GM12891 (cell line): ENCODE data around the gene SNTG2.

Experiments
- POLR2A ChIP-seq: IDR thresholded peaks from 2 replicates; pipeline ENCODE4 v1.6.1; 2011; ENCODE audit warnings: low read depth, low read length, control low read depth
- POLR2AphosphoS5 ChIP-seq: IDR thresholded peaks from 2 replicates; pipeline ENCODE4 v1.6.1; 2011; ENCODE audit warnings: low read depth, low read length, control low read depth
- POU2F2 ChIP-seq: IDR thresholded peaks from 2 replicates; pipeline ENCODE4 v1.6.1; 2011; ENCODE audit warnings: low read depth, mild to moderate bottlenecking, control low read depth, low read length, moderate library complexity

DNA sequence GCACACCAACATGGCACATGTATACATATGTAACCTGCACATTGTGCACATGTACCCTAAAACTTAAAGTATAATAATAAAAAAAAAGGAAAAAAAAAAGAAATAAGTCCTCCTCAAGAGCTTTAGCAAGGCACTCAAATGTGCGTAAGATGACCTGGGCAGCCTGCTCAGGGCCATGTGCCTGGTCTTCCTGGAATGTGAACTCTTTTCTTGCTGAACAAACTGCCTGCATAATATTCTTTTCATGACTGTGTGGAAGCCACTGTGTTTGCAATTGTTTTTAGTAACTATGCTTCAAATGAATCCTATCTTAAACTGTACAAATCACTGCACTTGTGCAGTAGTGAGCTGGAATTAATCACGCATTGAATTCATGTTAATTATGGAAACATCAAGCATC, 294.5 kb downstream of the SNTG2 start:
- TF ChIP-seq POLR2A (no peak), POLR2AphosphoS5 (no peak), POU2F2 (no peak)
